H1 (cell line): ENCODE measurements around the gene TIMM22. TPM values are rescaled to one million over a fixed set of nuclear protein-coding genes. Genes with fewer than 3 reads are reported as not detected.

Experiments used
- CHD7 ChIP-seq: fragments of 300-600 bp; sonication (generic); IDR thresholded peaks from 2 replicates; pipeline ENCODE4 v1.7.1; 2012; ENCODE audit warnings: low read length, moderate library complexity, mild to moderate bottlenecking, inconsistent platforms; ENCODE audit not compliant: insufficient replicate concordance
- POLR2A ChIP-seq, 2 experiments: IDR thresholded peaks; 1 replicate in 1 of 2; 2 replicates in 1 of 2; pipeline ENCODE4 v1.6.1; 2011; ENCODE audit warnings: low read depth in 2 of 2, low read length in 2 of 2, mild to moderate bottlenecking in 2 of 2; ENCODE audit errors: control extremely low read depth in 1 of 2
- TBP ChIP-seq: IDR thresholded peaks from 2 replicates; pipeline ENCODE4 v1.6.1; 2011; ENCODE audit warnings: low read depth, low read length, improper control_type of control experiment
- polyA plus RNA-seq, 7 experiments: library from polyadenylated mRNA; depleted of rRNA in 3 of 7; stranded (reverse) in 5 of 7; unstranded in 2 of 7; fragments of >200 nt in 5 of 7; fragments of 200-250 nt in 2 of 7; gene quantifications; 1 replicate in 5 of 7; 2 replicates in 1 of 7; 4 replicates in 1 of 7; pipeline versions ENCODE4 v1.2.1 to v1.2.3, GENCODE V29; 2011 to 2013; ENCODE audit warnings: missing spikeins in 2 of 7, mixed read lengths in 2 of 7
- total RNA-seq: library from RNA; stranded (reverse); fragmentation: NEBNext Ultra II Directional; extraction: Animal tissue kit (Norgen Biotek cat#: 25700); gene quantifications from 2 replicates; pipeline ENCODE4 v1.2.1, GENCODE V29; 2021

TIMM22 gene
- total and polyA plus RNA-seq, 2 of the 8 experiments (the other 6 are each of a cell fraction or from before 2014, with no cell fraction given) = 13.8 to 17.4 TPM

- no peak for TF ChIP-seq CHD7
- TF ChIP-seq TBP = no peak
- no peak for TF ChIP-seq POLR2A (IDR thresholded peaks at IDR 0.05; ENCODE audit: control extremely low read depth in 1 of 2, low read depth in 2 of 2, low read length in 2 of 2)
- TF ChIP-seq, all 59 proteins: peak for 0
These were observed 22.5 kb downstream of the TIMM22 start (continued) for GRCh38 chr17:1019451-1019850.
